ENCODE data around the gene PTMS.

Gene PTMS

DNA sequence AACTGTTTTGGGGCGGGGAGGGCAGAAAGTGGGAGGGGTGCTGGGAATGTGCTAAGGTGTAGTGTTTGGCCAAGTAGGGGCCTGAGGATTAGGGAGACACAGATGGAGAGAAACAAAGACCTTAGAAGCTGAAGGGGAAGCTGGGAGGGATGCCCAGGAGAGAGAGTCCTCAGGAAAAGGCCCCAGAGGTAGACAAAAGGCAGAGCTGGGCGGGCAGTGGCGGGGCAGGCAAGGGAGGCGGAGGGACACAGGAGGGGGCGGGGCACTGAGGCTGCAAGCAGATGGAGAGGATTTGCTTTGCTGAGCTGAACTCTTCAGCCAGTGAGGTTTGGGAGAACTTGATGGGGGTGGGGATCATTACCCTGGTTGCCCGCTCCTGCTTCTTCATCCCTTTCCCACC, 2.8 kb downstream of the PTMS start:
- Histone ChIP-seq H3K27ac (replicated peaks) (no peak overlapping the region), H3K4me3 (replicated peaks; ENCODE audit: insufficient read depth, low read length) (no peak overlapping the region), H3K27me3 (ENCODE audit: insufficient read depth, poor library complexity, severe bottlenecking) (peaks cover 43% of the 10 kb centered on the region)
- no peak for DNase-seq (ENCODE audit: low read depth in 1 of 2, low spot score in 1 of 2)
- TF ChIP-seq, protein P1, sequence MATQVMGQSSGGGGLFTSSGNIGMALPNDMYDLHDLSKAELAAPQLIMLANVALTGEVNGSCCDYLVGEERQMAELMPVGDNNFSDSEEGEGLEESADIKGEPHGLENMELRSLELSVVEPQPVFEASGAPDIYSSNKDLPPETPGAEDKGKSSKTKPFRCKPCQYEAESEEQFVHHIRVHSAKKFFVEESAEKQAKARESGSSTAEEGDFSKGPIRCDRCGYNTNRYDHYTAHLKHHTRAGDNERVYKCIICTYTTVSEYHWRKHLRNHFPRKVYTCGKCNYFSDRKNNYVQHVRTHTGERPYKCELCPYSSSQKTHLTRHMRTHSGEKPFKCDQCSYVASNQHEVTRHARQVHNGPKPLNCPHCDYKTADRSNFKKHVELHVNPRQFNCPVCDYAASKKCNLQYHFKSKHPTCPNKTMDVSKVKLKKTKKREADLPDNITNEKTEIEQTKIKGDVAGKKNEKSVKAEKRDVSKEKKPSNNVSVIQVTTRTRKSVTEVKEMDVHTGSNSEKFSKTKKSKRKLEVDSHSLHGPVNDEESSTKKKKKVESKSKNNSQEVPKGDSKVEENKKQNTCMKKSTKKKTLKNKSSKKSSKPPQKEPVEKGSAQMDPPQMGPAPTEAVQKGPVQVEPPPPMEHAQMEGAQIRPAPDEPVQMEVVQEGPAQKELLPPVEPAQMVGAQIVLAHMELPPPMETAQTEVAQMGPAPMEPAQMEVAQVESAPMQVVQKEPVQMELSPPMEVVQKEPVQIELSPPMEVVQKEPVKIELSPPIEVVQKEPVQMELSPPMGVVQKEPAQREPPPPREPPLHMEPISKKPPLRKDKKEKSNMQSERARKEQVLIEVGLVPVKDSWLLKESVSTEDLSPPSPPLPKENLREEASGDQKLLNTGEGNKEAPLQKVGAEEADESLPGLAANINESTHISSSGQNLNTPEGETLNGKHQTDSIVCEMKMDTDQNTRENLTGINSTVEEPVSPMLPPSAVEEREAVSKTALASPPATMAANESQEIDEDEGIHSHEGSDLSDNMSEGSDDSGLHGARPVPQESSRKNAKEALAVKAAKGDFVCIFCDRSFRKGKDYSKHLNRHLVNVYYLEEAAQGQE (IDR thresholded peaks at IDR 0.05; ENCODE audit: insufficient replicate concordance, low read depth), result no peak
- TF ChIP-seq POLR2AphosphoS5 (IDR thresholded peaks at IDR 0.05; ENCODE audit: low read depth), result no peak

DNA sequence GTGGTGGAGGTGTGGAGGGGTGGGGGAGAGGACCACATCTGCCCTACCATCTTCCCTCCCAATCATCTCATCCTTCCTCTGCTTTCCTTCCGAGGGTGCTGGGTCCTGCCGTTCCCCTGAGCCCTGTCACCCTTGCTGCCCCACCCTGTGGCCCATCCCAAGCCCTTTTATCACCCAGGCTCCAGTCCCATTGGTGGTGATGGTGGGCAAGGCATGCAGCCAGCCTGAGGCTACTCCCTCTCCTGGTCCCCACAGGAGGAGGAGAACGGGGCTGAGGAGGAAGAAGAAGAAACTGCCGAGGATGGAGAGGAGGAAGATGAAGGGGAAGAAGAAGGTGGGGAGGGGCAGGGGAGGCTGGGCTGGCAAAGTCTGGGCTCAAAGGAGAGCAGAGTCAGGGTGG, 3.5 kb downstream of the PTMS start:
- Histone ChIP-seq H3K27me3 (ENCODE audit: insufficient read depth, poor library complexity, severe bottlenecking) (peaks cover 46% of the 10 kb centered on the region), H3K4me3 (replicated peaks; ENCODE audit: insufficient read depth, low read length) (no peak overlapping the region), H3K27ac (replicated peaks) (no peak overlapping the region)
- no peak for TF ChIP-seq SPI1 (IDR thresholded peaks at IDR 0.05; ENCODE audit: borderline replicate concordance, low read depth)
- TF ChIP-seq POLR2AphosphoS5 (IDR thresholded peaks at IDR 0.05; ENCODE audit: low read depth), result no peak
- TF ChIP-seq, protein P1 (IDR thresholded peaks at IDR 0.05; ENCODE audit: insufficient replicate concordance, low read depth), result no peak
- no peak for TF ChIP-seq GABPA (IDR thresholded peaks at IDR 0.05; ENCODE audit: low read depth)
- TF ChIP-seq, protein P2, sequence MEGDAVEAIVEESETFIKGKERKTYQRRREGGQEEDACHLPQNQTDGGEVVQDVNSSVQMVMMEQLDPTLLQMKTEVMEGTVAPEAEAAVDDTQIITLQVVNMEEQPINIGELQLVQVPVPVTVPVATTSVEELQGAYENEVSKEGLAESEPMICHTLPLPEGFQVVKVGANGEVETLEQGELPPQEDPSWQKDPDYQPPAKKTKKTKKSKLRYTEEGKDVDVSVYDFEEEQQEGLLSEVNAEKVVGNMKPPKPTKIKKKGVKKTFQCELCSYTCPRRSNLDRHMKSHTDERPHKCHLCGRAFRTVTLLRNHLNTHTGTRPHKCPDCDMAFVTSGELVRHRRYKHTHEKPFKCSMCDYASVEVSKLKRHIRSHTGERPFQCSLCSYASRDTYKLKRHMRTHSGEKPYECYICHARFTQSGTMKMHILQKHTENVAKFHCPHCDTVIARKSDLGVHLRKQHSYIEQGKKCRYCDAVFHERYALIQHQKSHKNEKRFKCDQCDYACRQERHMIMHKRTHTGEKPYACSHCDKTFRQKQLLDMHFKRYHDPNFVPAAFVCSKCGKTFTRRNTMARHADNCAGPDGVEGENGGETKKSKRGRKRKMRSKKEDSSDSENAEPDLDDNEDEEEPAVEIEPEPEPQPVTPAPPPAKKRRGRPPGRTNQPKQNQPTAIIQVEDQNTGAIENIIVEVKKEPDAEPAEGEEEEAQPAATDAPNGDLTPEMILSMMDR (IDR thresholded peaks at IDR 0.05; ENCODE audit: insufficient read depth, low read length), result no peak
- DNase-seq (ENCODE audit: low read depth in 1 of 2, low spot score in 1 of 2), result no peak

DNA sequence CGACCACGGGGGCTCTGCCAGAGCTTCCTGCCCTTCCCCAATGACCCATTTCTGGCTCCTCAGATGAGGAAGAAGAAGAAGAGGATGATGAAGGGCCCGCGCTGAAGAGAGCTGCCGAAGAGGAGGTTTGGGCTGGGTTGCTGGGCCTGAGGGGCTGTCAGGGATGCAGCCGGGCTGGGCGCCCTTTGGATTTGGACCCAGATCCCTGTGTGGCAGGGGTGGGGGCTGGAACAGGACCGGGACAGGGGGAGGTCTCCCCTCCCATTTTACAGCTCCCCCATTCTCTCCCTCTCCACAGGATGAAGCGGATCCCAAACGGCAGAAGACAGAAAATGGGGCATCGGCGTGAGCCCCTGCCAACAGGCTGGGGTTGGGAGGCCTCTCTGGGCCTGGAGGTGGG, 3.9 kb downstream of the PTMS start:
- Histone ChIP-seq H3K4me3 (replicated peaks; ENCODE audit: insufficient read depth, low read length) (no peak overlapping the region), H3K27ac (replicated peaks) (no peak overlapping the region), H3K27me3 (ENCODE audit: insufficient read depth, poor library complexity, severe bottlenecking) (peaks cover 44% of the 10 kb centered on the region)
- TF ChIP-seq GABPA (IDR thresholded peaks at IDR 0.05; ENCODE audit: low read depth) (no peak), POLR2AphosphoS5 (IDR thresholded peaks at IDR 0.05; ENCODE audit: low read depth) (no peak), SPI1 (IDR thresholded peaks at IDR 0.05; ENCODE audit: borderline replicate concordance, low read depth) (no peak)
- TF ChIP-seq, protein P1 (IDR thresholded peaks at IDR 0.05; ENCODE audit: insufficient replicate concordance, low read depth), result no peak
- TF ChIP-seq, protein P2 (IDR thresholded peaks at IDR 0.05; ENCODE audit: insufficient read depth, low read length), result no peak
- DNase-seq (ENCODE audit: low read depth in 1 of 2, low spot score in 1 of 2), result no peak

DNA sequence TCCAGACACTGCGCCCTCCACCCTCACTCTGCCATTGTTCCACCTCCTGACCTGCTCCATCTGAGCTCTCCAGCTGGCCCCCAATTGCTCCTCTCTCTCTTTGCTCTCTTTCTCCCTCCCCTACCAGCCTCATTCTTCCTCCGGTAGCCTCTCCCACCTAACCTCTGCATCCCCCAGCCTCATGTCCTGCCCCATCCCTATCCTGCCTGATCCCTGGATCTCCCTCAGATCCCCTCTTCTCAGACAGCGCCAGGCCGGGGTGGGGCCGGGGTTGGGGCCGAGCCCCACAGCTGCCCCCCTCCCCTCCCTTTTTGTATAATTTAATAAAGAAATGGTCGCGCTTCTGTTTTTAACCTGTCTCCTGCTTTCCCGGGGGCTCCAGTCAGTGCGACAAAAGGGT, 4.4 kb downstream of the PTMS start:
- peaks cover 39% of the 10 kb centered on the region for H3K27me3 ChIP-seq (ENCODE audit: insufficient read depth, poor library complexity, severe bottlenecking)
- no peak for TF ChIP-seq GABPA (IDR thresholded peaks at IDR 0.05; ENCODE audit: low read depth)
- TF ChIP-seq, protein P1 (IDR thresholded peaks at IDR 0.05; ENCODE audit: insufficient replicate concordance, low read depth), result no peak
- no peak for TF ChIP-seq POLR2AphosphoS5 (IDR thresholded peaks at IDR 0.05; ENCODE audit: low read depth)
- no peak for TF ChIP-seq SPI1 (IDR thresholded peaks at IDR 0.05; ENCODE audit: borderline replicate concordance, low read depth)
- TF ChIP-seq, protein P2 (IDR thresholded peaks at IDR 0.05; ENCODE audit: insufficient read depth, low read length), result no peak
- H3K4me3 ChIP-seq (replicated peaks; ENCODE audit: insufficient read depth, low read length), result no peak overlapping the region
- no peak overlapping the region for H3K27ac ChIP-seq (replicated peaks)
- no peak for DNase-seq (ENCODE audit: low read depth in 1 of 2, low spot score in 1 of 2)
